PC-9 (cell line): ENCODE results near the gene SCAF1.

Experiments
- EZH2 ChIP-seq: fragments of 200-600 bp; sonication (generic); IDR thresholded peaks from 2 replicates; pipeline ENCODE4 v1.8.0; 2017; ENCODE audit warnings: antibody characterized with exemption, low read depth
- TF ChIP-seq, protein P1 (sequence below): fragments of 200-600 bp; sonication (generic); conservative IDR thresholded peaks from 2 replicates; pipeline ENCODE4 v1.6.1; 2017; ENCODE audit warnings: mixed run types, antibody characterized with exemption, mild to moderate bottlenecking, moderate library complexity

DNA sequence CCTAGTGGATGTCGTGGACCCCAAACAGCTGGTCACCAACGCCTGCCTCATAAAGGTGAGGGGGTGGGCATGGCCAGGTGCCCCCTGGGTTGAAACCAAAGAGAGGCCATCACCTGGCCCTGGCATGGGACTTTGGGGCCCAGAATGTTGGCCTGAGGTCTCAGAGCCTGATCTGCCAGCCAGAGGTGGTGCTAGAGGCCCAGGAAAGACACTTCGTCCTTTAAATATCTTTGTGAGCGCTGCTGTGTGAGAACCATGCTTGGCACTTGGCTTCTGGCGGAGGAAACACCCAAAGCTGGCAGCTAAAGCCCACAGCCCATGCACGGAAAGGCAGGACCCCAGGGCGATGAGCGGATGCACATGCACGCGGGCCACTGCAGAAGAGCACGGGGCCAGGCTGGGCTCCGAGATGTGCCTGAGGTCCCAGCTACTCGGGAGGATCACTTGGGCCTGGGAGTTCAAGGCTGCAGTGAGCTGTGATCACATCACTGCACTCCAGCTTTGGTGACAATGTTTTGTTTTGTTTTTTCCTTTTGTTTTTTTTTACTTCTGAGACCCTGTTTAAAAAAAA lies 43.1 kb downstream of the SCAF1 start:
- TF ChIP-seq, protein P1, sequence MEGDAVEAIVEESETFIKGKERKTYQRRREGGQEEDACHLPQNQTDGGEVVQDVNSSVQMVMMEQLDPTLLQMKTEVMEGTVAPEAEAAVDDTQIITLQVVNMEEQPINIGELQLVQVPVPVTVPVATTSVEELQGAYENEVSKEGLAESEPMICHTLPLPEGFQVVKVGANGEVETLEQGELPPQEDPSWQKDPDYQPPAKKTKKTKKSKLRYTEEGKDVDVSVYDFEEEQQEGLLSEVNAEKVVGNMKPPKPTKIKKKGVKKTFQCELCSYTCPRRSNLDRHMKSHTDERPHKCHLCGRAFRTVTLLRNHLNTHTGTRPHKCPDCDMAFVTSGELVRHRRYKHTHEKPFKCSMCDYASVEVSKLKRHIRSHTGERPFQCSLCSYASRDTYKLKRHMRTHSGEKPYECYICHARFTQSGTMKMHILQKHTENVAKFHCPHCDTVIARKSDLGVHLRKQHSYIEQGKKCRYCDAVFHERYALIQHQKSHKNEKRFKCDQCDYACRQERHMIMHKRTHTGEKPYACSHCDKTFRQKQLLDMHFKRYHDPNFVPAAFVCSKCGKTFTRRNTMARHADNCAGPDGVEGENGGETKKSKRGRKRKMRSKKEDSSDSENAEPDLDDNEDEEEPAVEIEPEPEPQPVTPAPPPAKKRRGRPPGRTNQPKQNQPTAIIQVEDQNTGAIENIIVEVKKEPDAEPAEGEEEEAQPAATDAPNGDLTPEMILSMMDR: no peak
- no peak for TF ChIP-seq EZH2
